ENCODE results near the gene TACC3.
A peak's percentile ranks its signal among the peaks of the same experiment; 100 is the strongest.

GRCh38 chr4:1763550-1764080 lies 42.3 kb downstream of the TACC3 start:
- TF ChIP-seq CTCF (IDR thresholded peaks at IDR 0.05), result peak in 1 of 4 experiments; percentile 16
- TF ChIP-seq POLR2A (IDR thresholded peaks at IDR 0.05), result no peak
- no peak for TF ChIP-seq POLR2AphosphoS5 (IDR thresholded peaks at IDR 0.05)
